Left ventricle myocardium inferior (tissue), 1 donor: Measurements from ENCODE around the gene PAX7. TPM values are rescaled to one million over a fixed set of nuclear protein-coding genes. Genes with fewer than 3 reads are reported as not detected.
A peak's percentile ranks its signal among the peaks of the same experiment; 100 is the strongest.
"Not testable (repeated sequence)": the region's sequence is repeated elsewhere in the genome, so short reads cannot be mapped to it uniquely, and the experiment has no call there.

Source experiments
- DNase-seq: peaks from one replicate; pipeline ENCODE4 v3.0.0-alpha.2; 2020
- H3K27ac ChIP-seq: fragments of 200-600 bp; replicated peaks from 2 replicates; pipeline ENCODE4 v1.8.0; 2021
- H3K27me3 ChIP-seq: fragments of 200-600 bp; 2 replicates; pipeline ENCODE4 v1.8.0; 2021; ENCODE audit warnings: low read depth
- H3K36me3 ChIP-seq: fragments of 200-600 bp; 2 replicates; pipeline ENCODE4 v1.8.0; 2021
- H3K4me1 ChIP-seq: fragments of 200-600 bp; 2 replicates; pipeline ENCODE4 v1.8.0; 2021
- H3K4me3 ChIP-seq: fragments of 200-600 bp; 2 replicates; pipeline ENCODE4 v1.8.0; 2021; ENCODE audit warnings: mild to moderate bottlenecking, moderate library complexity
- H3K9me3 ChIP-seq: fragments of 200-600 bp; replicated peaks from 2 replicates; pipeline ENCODE4 v1.8.0; 2021
- intact Hi-C: fragments of 100-400 bp; cut with micrococcal nuclease; formaldehyde crosslinking; loops from one replicate; pipeline ENCODE4 v1.11.0; 2022
- long read RNA-seq: library from polyadenylated mRNA; unstranded; transcript quantifications from one replicate; pipeline ENCODE4 v2.0.0, GENCODE V29; 2021
- total RNA-seq: library from RNA; stranded (reverse); fragmentation: NEBNext Ultra II Directional; extraction: Animal tissue kit (Norgen Biotek cat#: 25700); gene quantifications from one replicate; pipeline ENCODE4 v1.2.1, GENCODE V29; 2021
- TF ChIP-seq, protein P1 (sequence below): fragments of 200-600 bp; IDR thresholded peaks from 2 replicates; pipeline ENCODE4 v1.8.0; 2021; ENCODE audit warnings: antibody characterized with exemption, mild to moderate bottlenecking, borderline replicate concordance
- donor health status: DM: no; HTN: yes; CAD: no; lungs with severe emphysema.

PAX7 gene
- not detected for total RNA-seq
- long read RNA-seq: 0 reads

DNA sequence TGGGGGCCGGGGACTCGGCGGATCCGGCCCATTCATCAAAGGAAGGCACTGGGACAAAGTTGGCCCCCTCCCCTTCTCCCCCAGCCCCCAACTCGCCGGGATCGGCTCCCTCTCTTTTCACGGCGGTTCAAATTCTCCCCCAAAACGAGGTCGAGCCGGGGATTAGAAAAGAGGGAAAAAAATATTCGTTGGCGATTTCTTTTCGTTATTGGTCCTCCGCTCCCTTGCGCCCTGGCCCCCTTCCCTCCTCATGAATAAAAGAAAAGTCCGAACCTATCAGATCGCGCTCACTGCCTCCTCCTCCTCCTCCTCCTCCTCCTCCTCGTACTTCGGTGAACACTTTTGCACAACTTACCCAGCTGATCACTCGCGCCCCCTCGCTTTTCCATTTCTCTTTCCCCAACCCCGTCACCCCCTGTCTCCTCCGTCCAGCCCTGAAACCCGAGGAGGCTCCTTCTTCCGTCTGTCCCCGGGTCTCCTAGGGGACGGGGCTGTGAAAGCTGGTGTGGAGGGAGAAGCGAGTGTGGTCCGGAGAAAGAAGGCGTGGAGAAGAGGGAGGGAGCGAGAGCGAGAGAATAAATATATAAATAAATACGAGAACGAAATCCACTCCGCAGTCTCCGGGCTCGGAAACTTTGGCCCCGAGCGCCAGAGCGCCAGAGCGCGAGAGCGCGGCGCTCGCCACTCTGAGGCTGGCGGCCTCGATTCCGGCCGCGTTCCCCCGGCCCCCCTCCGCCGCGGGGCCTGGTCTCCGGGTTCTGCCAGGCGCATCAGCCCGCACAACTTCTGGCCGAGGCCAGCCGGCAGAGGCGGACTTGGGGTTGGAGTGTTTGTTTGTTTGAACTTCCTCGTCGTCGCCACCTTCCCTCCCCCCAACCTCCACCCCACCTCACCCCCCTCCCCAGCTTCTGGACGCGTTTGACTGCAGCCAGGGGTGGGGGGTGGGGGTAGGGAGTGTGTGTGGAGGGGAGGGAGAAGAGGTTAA, at the start of gene PAX7:
Gene PAX7 (plus strand): TSS at position 336 of the 985 bp plus-strand sequence. CDS start 758 bp downstream, outside the sequence.
- Histone ChIP-seq H3K9me3 (no peaks in the 10 kb centered on the region), H3K27me3 (peaks cover 100% of the 10 kb centered on the region), H3K27ac (no peak within 1 kb of the TSS), H3K4me3 (peak within 1 kb of the TSS; percentile 41), H3K4me1 (peaks cover 15% of the 10 kb centered on the region), H3K36me3 (no peaks in the 10 kb centered on the region)
- intact Hi-C loops: no loop called here
- no peak for DNase-seq
- TF ChIP-seq, protein P1, sequence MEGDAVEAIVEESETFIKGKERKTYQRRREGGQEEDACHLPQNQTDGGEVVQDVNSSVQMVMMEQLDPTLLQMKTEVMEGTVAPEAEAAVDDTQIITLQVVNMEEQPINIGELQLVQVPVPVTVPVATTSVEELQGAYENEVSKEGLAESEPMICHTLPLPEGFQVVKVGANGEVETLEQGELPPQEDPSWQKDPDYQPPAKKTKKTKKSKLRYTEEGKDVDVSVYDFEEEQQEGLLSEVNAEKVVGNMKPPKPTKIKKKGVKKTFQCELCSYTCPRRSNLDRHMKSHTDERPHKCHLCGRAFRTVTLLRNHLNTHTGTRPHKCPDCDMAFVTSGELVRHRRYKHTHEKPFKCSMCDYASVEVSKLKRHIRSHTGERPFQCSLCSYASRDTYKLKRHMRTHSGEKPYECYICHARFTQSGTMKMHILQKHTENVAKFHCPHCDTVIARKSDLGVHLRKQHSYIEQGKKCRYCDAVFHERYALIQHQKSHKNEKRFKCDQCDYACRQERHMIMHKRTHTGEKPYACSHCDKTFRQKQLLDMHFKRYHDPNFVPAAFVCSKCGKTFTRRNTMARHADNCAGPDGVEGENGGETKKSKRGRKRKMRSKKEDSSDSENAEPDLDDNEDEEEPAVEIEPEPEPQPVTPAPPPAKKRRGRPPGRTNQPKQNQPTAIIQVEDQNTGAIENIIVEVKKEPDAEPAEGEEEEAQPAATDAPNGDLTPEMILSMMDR: no peak

DNA sequence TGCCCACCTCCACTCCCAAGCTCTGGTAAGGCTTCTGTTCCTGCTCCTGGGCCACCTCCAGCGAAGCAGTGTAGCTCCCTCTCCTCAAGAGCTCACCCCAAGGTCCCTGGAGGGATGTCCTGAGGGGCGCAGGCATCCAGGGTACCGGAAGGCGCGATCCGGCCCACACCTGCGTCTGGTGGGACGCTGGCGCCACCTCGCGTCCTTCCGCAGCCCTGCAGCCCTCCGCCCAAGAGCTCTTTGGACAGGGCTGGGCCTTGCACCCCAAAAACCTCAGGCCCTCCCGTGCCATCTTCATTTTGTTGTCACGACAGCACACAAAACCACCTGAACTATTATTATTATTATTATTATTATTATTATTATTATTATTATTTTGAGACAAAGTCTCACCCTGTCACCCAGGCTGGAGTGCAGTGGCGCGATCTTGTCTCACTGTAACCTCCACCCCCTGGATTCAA, 49.2 kb upstream of the PAX7 start:
- H3K4me1 ChIP-seq: no peaks in the 10 kb centered on the region

GRCh38 chr1:18582890-18583289, 47.8 kb upstream of the PAX7 start:
- Histone ChIP-seq H3K27ac (no peak overlapping the region), H3K4me1 (no peaks in the 10 kb centered on the region), H3K27me3 (peaks cover 55% of the 10 kb centered on the region), H3K9me3 (no peaks in the 10 kb centered on the region), H3K4me3 (no peak overlapping the region), H3K36me3 (no peaks in the 10 kb centered on the region)
- DNase-seq: no peak
- TF ChIP-seq, protein P1: no peak
- intact Hi-C loops: no loop called here

More for the DNA sequence above, 49.2 kb upstream of the PAX7 start:
- DNase-seq: no peak
- peaks cover 40% of the 10 kb centered on the region for H3K27me3 ChIP-seq
- H3K27ac ChIP-seq: no peak overlapping the region
- H3K9me3 ChIP-seq: no peaks in the 10 kb centered on the region
- TF ChIP-seq, protein P1: peak; percentile 73
- H3K4me3 ChIP-seq: no peak overlapping the region
- intact Hi-C loops: no loop called here
- H3K36me3 ChIP-seq: no peaks in the 10 kb centered on the region

GRCh38 chr1:18583326-18583941, 47.2 kb upstream of the PAX7 start:
- intact Hi-C loops: no loop called here
- Histone ChIP-seq H3K4me3 (no peak overlapping the region), H3K27me3 (peaks cover 60% of the 10 kb centered on the region), H3K27ac (peak overlapping the region; percentile 3), H3K9me3 (no peaks in the 10 kb centered on the region), H3K36me3 (no peaks in the 10 kb centered on the region), H3K4me1 (no peaks in the 10 kb centered on the region)
- TF ChIP-seq, protein P1: no peak
- peak; percentile 49 for DNase-seq

DNA sequence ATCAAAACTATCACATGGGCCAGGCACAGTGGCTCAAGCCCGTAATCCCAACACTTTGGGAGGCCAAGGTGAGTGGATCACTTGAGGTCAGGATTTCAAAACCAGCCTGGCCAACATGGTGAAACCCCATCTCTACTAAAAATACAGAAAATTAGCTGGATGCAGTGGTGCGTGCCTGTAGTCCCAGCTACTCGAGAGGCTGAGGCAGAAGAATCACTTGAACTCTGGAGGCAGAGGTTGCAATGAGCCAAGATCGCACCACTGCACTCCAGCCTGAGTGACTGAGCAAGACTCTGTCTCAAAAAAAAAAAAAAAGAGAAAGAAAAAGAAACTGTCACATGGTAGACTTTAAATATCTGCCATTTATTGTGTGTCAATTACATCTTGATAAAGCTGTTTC, 44.6 kb upstream of the PAX7 start:
- H3K4me1 ChIP-seq, H3K4me3 ChIP-seq, DNase-seq, H3K9me3 ChIP-seq, H3K27ac ChIP-seq, intact Hi-C loops, H3K36me3 ChIP-seq: not testable (repeated sequence)
- H3K27me3 ChIP-seq: peaks cover 60% of the 10 kb centered on the region
